ENCODE results near the gene ADIRF. TPM values are rescaled to one million over a fixed set of nuclear protein-coding genes. Genes with fewer than 3 reads are reported as not detected.

Gene ADIRF
- total and polyA plus RNA-seq, 10 of the 15 experiments (the other 5 are each of a cell fraction or from before 2014, with no cell fraction given): 0.12 to 2.5 (median 0.70) TPM; not detected in 2

DNA sequence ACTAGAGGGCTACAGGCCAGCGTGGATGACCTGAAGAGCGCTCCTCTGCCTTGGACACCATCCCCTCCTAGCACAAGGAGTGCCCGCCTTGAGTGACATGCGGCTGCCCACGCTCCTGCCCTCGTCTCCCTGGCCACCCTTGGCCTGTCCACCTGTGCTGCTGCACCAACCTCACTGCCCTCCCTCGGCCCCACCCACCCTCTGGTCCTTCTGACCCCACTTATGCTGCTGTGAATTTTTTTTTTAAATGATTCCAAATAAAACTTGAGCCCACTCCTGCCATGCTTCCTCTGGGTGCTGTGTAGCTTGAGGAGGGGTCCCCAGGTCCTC is 5.3 kb upstream of the ADIRF start:
- no peaks in the 10 kb centered on the region for H3K36me3 ChIP-seq (ENCODE audit: control insufficient read depth in 2 of 2, insufficient read depth in 2 of 2, low read length in 1 of 2)
- ATAC-seq (no peak), FAIRE-seq (no peak), DNase-seq (ENCODE audit: low read depth, low spot score) (no peak)
- H3K4me3 ChIP-seq: no peak overlapping the region
- no peak overlapping the region for H3K27ac ChIP-seq (ENCODE audit: control insufficient read depth, insufficient read depth)
- CTCF ChIA-PET: interaction anchor here (0.7 kb wide), 1 partner anchor 24 kb away, joined by 3 read pairs; no protein-coding TSS in a partner anchor
- no peak overlapping the region for H3K9ac ChIP-seq (ENCODE audit: control insufficient read depth, insufficient read depth, low read length)
- no peak overlapping the region for H2AFZ ChIP-seq (ENCODE audit: control insufficient read depth, low read depth, low read length)
- POLR2A ChIA-PET: no interaction called here
- TF ChIP-seq NBN (IDR thresholded peaks at IDR 0.05) (no peak), KLF5 (IDR thresholded peaks at IDR 0.05; ENCODE audit: partially characterized antibody) (no peak), GATAD2B (conservative IDR thresholded peaks at IDR 0.05; ENCODE audit: low read depth) (no peak), NRF1 (conservative IDR thresholded peaks at IDR 0.05; ENCODE audit: low read depth, low read length) (no peak)
- TF ChIP-seq, protein P1, sequence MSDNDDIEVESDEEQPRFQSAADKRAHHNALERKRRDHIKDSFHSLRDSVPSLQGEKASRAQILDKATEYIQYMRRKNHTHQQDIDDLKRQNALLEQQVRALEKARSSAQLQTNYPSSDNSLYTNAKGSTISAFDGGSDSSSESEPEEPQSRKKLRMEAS (IDR thresholded peaks at IDR 0.05; ENCODE audit: low read depth, low read length): no peak
- TF ChIP-seq, protein P2, sequence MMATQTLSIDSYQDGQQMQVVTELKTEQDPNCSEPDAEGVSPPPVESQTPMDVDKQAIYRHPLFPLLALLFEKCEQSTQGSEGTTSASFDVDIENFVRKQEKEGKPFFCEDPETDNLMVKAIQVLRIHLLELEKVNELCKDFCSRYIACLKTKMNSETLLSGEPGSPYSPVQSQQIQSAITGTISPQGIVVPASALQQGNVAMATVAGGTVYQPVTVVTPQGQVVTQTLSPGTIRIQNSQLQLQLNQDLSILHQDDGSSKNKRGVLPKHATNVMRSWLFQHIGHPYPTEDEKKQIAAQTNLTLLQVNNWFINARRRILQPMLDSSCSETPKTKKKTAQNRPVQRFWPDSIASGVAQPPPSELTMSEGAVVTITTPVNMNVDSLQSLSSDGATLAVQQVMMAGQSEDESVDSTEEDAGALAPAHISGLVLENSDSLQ (IDR thresholded peaks at IDR 0.05): no peak
- in situ Hi-C loops (cut with MboI) (no loop called here), intact Hi-C loops (cut with micrococcal nuclease; ENCODE audit: unreplicated experiment) (no loop called here)
- no TSS peak for BruUV-seq (replicated peaks)
- H3K4me2 ChIP-seq (ENCODE audit: control insufficient read depth, insufficient read depth): no peak overlapping the region
- WGBS (ENCODE audit: insufficient coverage, insufficient replicate concordance, low lambda C conversion rate, missing lambda C conversion rate): 68% methylated on average over 7 of the region's 7 CpGs
- SMC1A ChIA-PET (ENCODE audit: uncharacterized antibody, unreplicated experiment): interaction anchor here (1.0 kb wide), 1 partner anchor 11 kb away, joined by 3 read pairs; no protein-coding TSS in a partner anchor
- no peaks in the 10 kb centered on the region for H3K9me3 ChIP-seq (replicated peaks; ENCODE audit: control insufficient read depth, insufficient read depth, low read length)
- no peaks in the 10 kb centered on the region for H4K20me1 ChIP-seq (ENCODE audit: control insufficient read depth, insufficient read depth)
- H3K79me2 ChIP-seq (ENCODE audit: control insufficient read depth, insufficient read depth, low read length): no peaks in the 10 kb centered on the region
- peaks cover 48% of the 10 kb centered on the region for H3K4me1 ChIP-seq (ENCODE audit: control insufficient read depth, insufficient read depth, low read length)
- RAD21 ChIA-PET (ENCODE audit: unreplicated experiment): interaction anchor here (0.8 to 0.9 kb wide), 2 partner anchors 17 to 24 kb away, joined by 3 to 5 read pairs; no protein-coding TSS in a partner anchor
- no peaks in the 10 kb centered on the region for H3K27me3 ChIP-seq (replicated peaks in 1 of 2; ENCODE audit: control insufficient read depth in 2 of 2, insufficient read depth in 2 of 2, low read length in 1 of 2)

All from GM12878 (cell line).